NCI-H1417 treated with DMSO at 0.1 percent for 48 hours (cell line): ENCODE measurements around the gene KCNK3.

Source experiments
- DNase-seq: peaks from one replicate; lab custom pipeline; 2025; lab: John Stamatoyannopoulos, UW

KCNK3 gene

DNA sequence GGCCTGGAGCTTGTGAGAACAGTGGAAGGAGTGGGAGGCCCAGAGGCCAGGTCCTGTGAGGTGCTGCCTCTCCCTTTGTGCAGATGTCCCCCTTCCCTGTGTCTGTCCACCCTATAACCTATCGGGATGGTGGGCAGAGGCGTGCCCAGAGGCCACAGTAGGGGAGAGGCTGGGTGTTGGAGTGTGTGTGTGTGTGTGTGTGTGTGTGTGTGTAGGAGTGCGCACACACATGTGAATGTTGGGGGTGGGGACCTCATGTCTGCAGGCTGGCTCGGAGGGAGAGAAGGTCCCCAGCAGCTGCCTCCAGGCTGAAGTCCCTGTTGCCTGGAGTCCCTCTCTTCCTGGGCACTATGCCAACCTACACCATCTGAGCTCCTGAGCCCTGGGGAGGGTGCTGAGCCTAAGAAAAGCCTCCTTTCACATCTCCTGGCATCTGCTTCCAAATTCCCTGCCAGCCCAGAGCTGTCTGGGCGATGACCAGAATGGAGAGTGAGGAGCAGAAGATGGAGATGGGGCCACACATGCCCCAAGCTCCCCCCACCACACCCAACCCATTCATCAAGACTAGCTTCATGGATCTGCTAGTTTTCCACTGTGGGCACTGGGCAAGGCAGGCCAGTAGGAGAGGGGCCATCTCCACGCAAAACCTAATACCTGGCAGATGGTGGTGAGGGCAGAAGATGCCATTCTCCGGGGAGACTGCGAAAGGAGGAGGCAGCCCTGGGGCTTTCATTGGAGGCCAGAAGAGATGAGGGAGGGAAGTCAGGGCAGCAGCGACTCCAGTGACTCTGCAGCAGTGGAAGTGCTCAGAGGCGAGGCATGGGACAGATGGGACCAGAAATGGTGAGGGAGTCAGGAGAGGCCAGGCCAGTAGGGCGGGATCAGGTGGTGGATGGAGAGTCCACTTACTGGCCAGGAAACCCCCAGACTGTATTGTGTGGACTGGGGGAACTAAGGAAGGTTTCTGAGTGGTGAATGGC is 20.3 kb downstream of the KCNK3 start:
- peak; percentile 78 for DNase-seq

DNA sequence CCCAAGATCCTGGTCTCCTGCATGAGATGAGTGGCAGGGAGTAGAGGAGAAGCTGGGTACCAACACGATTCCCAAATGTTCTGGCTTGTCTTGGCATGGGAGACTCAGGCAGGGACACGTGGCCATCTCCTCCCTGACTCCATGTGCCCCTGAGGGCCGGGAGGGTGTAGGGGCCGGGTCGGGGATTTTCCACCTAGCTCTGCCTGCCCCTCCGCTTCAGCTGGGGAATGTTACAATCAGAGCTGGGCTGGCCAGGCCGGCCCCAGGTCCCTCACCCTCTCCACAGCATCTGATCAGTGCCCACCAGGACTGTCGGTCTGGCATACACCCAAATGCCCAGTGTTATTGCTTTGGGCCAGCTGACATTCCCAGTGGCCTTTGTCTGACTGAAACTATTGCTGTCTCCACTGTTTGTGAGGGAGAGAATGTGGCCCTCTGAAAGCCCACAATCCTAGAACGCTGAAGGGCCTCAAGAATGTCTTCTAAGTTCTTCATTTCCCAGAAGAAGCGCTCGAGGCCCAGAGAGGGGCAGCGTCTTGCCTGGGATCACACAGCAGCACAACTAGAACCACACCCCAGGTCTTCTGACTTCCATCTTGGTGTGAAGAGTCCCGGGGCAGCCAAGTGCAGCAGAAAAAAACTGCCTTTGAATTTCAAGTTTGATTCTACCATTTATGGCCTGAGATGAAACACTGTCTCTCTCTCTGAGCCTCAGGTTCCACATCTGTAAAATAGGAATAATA is 23.2 kb downstream of the KCNK3 start:
- no peak for DNase-seq

DNA sequence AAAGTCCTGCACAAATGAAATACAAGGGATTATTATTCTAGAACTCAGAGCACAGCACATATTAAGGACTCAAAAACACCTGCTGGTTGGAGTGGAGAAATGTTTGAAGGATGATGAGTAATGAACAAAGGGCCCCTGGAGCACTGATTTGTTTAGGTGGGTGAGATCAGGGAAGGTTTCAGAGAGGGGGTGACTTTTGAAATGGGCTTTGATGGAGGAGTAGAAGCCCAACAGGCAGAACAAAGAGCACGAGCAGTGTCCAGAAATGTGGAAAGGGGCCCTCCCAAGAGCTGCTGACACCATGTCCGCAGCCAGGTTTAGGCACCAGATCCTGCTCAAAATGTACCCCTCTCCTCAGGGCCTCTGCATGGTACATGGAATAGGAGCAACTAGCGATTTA is 23.8 kb downstream of the KCNK3 start:
- DNase-seq, result no peak

DNA sequence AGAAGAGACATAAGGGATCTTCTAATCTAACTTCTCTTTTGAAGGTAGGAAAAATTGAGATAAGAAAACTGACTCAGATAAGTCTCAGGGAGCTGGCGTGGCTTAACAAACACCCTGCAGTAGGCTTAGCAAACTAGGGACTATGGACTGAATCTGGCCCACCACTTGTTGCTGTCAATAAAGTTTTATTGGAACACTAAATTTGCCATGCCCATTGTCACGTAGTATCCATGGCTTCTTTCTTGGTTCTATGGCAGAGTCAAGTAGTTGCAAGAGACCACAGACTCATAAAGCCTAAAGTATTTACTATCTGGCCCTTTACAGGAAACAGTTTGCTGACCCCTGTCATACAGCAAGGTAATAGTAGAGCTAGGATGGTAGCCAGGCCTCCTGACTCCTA is 24.2 kb downstream of the KCNK3 start:
- no peak for DNase-seq

DNA sequence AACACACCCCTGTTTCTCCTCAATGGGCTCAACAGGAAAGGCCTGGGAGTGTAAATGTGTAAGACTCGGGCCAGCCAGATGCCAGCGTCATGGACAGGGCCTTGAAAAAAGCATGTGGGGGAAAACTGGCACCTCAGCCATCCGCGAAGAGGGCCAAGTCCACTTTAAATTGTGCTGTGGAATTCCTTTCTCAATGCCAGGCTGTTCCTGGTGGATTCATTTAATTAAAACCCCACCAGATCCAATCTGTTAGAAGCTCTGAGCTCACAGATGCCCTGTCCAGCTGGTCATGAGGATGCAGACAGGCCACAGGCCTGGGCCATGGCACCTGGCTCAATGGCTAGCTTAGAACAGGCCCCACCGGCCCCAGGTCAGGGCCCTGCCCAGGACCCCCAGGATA is 24.8 kb downstream of the KCNK3 start:
- no peak for DNase-seq

DNA sequence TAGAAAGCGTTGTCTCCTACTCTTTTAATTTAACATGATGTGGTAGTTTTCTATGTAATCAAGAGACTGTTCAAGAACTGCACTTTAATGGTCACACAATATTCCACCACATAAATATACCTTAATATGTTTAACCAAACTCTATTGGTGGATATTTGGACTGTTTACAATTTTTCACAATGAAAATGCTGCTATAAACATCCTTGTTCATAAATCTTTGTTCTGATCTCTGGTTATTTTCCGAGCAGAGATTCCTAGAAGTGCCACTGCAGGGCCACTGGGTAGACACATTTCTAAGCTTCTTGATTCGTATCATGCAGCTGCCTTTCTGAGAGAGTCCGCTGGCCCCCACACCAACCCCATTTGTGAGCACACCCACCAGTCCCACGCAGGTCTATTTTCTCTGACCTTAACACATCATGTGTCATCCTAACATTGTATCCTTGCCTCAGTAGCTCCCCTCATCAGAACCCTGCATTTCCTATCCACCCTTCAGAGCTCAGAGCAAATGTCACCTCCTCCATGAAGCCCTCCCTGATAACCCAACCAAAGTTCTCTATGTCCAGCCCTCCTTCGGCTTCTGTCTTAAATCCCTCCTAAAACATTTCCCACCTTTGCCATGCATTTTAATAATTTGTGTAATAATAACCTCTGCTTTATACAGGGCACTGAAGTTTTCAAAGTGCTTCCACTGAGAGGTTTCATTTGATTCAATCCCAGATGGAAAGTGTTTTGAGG is 26.6 kb downstream of the KCNK3 start:
- no peak for DNase-seq

DNA sequence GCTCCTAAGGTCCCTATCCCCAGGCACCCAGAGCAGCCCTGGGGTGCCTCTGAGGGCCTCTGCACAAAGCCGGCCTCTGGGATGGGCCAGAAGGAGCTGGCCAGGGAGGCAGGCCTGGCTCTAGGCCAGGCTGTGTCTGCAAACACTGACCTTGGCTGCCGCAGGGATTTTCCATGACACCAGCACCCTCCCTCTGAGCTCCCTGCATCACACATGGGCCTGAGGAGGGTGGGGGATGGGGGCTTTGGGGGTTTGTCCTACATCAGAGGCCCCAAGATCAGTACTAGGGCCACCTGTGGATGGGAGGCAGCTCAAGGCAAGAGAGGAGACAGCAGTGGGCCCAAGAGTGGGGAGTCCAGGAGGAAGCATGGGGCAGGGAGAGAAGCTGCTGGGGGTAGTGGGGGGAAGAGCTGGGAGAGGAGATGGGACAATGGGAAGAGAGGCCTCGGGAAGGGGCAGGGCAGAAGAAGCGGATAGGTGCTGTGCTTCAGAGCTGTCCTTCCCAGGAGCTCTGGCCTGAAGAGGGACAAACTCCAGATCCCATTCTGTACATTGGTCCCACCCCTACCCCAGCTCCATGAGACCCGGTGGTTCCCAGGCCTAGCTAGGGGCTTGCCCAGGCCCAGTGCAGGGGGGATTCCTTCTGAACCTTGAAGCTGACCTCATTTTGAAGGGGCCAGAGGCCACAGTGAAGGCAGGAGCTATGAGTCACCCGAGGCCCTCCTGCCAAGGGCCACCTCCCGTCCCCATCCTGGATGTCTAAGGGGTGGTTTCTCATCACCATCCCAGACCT is 28.0 kb downstream of the KCNK3 start:
- no peak for DNase-seq

DNA sequence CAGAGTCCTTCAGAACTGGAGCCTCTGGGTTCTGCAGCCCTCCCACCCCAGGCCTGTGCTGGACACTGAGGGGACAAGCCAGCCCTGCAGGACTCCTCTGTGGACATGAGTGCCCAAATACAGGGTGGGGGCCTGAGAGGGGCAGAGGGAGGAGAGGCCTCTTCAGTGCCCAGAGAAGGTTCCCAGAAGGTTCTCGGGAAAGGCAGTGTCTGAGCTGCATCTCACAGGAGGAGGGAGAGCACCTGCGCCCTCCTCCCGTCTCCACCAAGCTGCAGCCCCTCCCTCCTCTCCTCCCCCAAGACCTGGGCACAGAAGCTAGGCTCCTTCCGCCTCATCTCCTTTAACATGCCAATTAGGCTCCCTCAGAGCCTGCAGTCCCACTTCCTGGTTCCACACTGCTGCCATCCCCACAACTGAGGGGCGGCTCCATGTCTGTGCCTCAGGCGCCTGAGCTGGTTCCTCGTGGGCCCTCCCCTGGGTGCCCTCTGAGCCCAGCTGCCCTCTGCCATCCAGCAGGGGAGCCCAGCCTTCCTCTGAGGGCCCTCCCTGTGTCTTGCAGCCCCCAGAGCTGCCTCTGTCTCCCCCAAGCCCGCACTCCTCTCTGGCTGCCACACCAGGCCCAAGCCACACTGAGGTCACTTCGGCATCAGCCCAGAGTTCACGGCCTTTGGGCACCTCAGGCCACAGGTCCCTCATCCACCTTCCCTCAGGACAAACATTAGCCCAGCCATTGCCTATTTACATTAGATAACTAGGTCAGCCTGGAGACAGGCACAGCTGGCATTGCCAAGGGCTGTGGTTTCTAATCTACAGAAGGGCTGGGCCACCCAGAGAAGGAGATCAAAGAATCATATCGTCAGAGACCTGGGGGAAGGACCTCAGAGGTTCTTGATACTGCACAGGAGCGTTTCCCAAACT is 28.9 kb downstream of the KCNK3 start:
- DNase-seq, result no peak

DNA sequence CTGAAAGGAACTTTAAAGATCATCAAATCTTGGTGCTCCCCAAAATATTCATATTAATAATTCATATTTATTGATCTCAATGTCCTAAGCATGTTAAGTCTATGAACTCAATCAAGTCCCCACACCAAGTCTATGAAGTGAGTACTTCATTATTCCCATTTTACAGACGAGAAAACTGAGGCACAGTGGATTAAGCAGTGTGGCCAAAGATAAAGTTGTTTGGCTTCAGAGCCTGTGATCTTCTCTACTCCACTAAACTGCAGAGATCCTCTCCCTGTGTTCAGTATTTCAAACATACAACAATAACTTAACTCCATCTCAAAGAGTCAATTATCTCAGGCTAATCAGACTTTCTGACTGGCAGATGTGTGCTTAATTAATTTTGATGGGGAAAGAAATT is 29.8 kb downstream of the KCNK3 start:
- DNase-seq, result no peak

DNA sequence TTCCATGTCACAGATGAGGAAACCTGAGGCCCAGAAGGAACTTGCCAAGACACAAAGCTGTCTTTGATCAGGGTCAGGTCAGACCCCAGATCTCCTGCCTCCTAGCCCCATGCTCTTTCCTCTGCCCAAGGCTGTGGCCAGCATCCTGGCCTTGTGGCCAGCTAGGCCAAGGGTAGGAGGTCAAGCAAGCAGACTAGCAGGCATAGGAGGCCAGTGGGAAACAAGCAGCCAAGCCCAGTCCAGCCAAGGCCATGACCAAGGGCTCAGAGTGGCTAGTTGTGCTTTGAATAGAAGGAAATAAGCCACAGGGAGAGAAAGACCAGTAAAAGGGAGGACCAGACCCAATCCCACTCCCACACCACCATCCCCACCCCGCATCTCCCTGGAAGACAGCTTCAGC is 30.4 kb downstream of the KCNK3 start:
- no peak for DNase-seq

DNA sequence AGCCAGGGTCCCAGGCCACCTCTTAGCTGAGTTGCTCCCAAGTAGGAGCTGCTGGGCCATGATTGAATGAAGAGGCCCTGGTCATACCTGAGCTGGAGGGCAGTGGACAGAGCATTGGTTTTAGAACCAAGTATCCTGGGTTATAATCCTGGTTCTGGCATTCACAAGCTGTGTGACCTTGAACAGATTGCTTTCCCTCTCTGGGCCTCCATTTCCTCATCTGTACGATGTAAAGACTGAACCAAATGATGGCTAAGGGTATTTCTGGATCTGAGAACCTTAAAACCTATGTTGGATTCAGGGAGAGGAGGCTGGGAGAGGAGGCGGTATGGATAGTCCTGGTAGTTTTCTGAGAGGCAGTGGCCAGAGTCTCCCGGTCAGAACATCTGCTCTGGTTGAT is 31.0 kb downstream of the KCNK3 start:
- no peak for DNase-seq

DNA sequence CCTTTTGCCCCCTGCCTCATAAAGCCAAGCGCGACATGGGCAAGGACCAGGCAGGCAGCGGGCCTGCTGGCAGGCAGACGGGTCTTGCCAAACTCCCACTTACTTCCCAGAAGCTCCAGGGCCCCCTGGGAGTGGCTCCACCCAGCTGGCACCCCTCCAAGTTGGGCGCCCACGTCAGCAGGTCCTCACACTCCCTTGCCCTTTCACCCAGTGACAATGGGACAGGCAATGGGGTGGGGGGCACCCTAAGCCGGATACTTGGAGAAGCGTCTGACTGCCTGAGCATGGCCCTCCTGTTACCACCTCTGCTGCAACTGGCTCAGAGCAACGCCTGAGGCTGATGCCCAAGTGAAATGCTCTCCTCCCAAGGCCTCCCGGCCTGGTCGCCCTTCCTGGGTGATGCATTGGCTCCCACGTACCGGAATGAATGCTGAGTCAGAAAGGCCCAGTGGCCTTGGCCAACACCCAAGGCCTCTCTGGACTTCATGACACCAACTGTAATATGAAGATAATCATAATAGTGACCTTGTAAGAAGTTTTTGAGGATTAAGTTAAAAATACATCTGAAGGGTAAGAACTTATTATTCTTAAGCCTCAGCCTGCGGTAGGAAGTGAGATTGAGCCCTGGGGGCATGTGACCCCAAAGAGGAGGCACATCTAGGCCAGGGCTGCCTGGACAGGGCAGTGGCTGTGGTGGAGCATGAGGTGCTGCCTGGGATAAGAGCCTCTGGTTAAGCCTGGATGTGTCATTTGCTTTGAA is 31.6 kb downstream of the KCNK3 start:
- DNase-seq, result no peak

DNA sequence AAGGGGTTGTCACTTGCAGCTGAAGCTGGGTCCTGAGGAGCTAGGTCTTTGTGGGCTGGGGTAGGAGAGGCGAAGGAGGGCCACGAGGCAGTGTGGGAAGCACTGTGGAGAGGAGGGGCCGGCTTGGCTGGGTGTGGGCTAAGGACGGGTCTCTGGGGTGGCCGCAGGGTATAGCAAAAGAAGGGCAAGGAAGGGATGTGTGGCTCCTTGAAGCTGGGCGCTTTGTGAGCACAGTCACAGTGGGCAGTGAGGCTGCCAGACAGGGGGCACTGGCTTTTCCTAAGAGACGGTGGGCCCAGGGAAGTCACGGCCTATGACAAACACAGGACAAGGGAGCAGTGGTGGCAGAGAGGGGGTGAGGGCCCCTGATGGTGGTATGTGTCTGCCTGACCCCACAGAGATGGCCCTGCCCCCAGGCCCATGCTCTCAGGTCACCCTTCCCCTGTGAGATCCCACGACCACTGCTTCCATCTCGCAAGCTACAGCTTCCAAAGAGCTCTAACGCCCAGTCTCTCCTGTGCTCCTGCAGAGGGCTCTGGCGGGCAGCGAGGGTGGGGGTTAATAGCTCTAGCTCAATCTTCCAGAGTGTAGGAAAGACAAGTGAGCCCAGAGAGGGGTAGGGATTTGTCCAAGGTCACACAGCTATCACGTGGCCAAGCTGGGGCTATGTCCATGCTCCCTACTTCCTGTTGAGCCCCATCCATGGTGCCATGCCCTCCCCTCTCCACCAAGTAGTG is 32.4 kb downstream of the KCNK3 start:
- DNase-seq, result no peak

DNA sequence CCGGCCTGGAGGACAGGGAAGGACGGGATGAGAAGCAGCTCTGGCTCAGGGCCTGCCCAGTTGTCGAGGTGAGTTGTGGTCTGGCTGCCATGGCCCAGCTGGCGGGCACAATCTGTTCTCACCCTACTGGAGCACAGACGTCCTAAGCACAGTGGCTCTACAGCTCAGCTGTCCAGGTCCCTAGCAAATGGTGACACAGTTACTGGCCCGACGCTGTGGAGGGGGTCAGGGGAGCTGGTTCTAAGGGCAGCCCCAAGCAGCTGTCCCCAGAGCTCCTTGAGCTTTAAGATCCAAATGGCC is 32.9 kb downstream of the KCNK3 start:
- DNase-seq, result no peak

DNA sequence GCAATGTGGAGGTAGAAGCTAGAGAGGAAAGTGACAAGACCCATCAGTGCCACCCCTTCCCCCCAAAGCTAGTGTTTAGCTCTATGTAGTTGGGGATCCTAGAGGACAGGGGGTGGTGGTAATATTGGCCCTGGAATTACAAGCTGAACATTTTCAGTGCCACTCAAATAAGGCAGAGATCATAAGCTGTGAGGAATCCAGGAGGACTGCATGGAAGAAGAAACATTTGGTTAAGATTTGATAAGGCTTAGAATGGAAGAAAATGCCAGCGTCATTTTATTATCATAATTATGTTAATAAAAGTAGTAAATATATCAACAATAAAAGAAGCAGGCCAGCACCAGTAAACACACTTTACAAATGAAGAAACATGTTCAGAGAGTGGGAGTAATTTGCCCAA is 33.7 kb downstream of the KCNK3 start:
- DNase-seq, result no peak

DNA sequence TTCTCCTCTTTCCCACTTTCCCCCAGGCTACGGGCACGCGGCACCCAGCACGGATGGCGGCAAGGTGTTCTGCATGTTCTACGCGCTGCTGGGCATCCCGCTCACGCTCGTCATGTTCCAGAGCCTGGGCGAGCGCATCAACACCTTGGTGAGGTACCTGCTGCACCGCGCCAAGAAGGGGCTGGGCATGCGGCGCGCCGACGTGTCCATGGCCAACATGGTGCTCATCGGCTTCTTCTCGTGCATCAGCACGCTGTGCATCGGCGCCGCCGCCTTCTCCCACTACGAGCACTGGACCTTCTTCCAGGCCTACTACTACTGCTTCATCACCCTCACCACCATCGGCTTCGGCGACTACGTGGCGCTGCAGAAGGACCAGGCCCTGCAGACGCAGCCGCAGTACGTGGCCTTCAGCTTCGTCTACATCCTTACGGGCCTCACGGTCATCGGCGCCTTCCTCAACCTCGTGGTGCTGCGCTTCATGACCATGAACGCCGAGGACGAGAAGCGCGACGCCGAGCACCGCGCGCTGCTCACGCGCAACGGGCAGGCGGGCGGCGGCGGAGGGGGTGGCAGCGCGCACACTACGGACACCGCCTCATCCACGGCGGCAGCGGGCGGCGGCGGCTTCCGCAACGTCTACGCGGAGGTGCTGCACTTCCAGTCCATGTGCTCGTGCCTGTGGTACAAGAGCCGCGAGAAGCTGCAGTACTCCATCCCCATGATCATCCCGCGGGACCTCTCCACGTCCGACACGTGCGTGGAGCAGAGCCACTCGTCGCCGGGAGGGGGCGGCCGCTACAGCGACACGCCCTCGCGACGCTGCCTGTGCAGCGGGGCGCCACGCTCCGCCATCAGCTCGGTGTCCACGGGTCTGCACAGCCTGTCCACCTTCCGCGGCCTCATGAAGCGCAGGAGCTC is 35.4 kb downstream of the KCNK3 start:
- DNase-seq, result no peak

DNA sequence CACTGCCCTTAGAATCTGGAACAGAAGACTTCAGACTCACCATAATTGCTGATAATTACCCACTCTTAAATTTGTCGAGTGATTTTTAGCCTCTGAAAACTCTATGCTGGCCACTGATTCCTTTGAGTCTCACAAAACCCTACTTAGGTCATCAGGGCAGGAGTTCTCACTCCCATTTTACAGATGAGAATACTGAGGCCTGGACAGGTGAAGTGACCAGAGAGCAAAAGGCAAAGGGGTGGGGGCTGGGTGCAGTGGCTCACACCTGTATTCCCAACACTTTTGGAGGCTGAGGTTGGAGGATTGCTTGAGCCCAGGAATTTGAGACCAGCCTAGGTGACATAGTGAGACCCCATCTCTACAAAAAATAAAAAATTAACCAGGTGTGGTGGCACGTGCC is 36.8 kb downstream of the KCNK3 start:
- DNase-seq, result no peak
